NK-92 treated with Interleukin-12 subunit alpha and Interleukin-12 subunit beta, amount 100 ng/mL, for 24 hours (cell line): ENCODE measurements around the gene AIF1.

Experiments used
- DNase-seq: peaks from one replicate; lab custom pipeline; 2025; lab: John Stamatoyannopoulos, UW

AIF1 gene

DNA sequence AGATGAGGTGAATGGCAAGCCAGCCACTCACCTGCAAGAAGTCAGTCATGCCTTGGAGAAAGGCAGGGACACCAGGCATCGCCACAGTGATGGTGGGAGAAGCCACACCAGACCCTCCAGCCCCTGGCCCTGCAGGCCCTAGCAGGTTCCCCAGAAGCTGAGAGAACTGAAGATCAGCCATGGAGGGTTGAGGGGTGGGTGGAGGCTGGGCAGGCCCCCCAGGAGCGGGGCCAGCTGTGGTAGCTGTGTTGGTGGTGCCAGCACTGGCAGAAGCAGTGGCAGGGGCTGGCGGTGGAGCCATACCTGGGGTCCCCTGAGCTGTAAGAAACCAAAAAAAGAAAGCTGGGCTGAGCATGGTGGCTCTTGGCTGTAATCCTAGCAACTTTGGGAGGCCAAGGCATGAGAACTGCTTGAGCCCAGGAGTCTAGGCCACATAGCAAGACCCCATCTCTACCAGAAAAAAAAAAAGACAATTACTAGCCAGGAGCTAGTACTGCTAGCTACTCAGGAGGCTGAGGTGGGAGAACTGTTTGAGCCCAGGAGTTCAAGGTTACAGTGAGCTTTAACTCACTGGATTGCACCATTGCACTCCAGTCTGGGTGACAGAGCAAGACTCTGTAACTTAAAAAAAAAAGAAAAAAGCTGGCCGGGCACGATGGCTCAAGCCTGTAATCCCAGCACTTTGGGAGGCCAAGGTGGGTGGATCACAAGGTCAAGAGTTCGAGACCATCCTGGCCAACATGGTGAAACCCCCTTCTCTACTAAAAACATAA lies 27.9 kb downstream of the AIF1 start:
- DNase-seq: no peak

DNA sequence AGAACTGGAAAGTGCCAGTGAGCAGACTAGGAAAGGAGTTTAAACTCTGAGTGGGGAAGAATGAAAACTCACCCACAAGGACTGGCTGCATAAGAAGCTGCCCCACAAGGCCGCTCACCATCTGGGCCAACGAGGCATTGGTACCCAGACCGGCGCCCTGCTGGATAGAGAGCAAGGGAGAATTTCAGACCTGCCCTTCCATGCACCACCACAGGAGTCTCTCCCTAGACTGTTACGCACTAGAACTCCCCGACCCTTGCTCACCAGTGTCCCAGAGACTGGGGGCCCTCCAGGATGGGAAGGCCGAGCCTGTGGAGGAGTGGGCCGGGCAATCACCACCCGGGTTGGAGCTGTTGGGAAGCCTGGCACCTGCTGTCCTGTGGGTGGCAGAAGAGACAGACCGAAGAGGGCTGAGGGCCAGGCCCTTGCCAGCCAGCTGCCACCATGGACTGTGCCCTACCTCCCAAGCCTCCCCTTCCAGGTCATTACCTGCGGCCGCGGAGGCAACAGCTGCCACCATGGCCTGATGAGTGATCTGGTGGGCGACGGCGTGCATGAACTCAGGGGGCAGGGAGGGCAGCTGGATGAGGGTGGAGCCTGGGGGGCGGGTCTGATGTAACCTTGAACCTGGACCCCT lies 28.9 kb downstream of the AIF1 start:
- no peak for DNase-seq

DNA sequence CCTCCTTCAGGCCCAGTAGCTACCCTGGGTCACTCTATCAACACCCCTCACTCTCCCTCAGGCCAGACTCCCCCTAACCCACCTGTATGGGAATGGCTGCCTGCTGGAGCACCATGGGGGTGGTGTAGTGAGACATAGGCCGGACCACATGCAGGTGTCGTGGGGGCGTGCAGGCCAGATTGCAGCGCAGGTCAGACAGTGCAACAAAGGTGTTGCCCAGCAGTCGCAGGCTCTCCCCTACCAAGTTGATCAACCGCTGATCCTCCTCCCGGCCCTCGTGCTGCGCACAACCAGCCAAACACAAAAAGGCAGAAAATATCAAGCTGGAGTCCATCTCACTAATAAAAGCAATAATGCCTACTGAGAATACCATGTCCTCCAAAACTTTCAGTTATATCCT lies 30.3 kb downstream of the AIF1 start:
- no peak for DNase-seq

- no peak for DNase-seq
Observed at GRCh38 chr6:31651602-31652191, 36.7 kb downstream of the AIF1 start.

DNA sequence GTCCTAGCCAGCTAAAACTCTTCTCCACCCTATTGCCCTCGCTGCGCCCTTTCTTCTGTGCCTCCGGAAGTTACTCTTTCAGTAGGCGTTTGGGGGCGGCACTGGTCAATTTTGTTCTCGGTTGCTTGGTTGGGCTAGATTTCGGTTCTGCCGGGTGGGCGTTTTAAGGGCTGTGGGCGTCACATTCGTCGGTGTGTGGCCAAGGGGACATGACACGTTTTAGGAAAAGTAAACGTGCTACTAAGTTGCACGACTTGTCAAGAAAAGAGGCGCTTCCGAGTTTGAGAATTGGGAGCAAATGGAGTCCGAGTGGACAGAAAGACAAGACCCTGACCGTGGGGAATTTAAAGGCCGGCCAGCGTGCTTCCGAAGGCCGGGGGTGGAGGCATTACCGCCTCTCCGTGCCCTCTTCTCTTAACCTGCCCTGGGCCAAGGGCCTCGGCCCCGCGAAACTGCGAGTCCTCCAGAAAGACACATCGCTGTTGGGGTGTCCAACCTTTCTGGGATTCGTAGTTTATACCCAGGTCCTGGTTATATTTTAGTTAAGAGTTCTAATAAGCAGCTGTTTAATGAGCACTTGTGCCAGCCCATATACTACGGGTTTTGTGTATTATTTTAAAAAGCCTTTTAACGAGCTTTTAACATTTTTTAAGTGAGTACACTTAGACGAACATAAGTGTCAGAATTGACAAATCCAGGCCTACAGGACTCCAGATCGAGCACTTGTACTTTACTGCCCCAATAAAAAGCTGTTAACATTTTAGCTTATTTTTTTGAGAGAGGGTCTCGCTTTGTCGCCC lies 38.1 kb downstream of the AIF1 start:
- DNase-seq: peak; percentile 88

- DNase-seq: no peak
Observed at GRCh38 chr6:31654574-31655348, 39.7 kb downstream of the AIF1 start.

GRCh38 chr6:31655349-31656237 lies 40.6 kb downstream of the AIF1 start, which contains the start of gene APOM:
APOM (plus strand) TSS chr6:31655894; CDS start chr6:31655967, 73 bp downstream.
- no peak for DNase-seq

- peak; percentile 18 for DNase-seq
Observed at GRCh38 chr6:31657406-31658157, 42.5 kb downstream of the AIF1 start.

DNA sequence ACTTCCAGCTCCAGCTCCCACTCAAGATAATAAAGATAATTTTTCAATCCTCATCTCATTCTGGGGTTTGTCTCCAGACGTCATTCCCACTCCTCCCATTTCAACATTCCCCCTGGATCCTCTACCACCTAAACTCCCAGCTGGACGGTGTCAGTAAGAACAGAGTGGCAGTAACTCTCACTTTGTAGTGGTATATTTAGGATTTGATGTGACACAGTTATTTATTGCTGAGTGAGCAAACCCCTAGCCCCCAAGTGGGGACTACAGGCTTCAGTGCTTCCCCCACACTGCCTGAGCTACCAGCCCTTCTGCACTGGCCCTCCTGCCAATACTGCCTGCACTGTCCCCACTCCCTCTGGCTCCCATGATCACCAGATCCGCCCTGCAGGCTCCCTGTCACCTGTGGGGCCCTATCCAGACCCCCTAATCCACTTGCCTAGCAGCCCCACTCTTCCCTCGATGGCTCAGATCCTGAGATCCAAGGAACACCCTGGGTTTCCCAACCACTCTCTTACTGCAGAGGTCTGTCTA lies 43.2 kb downstream of the AIF1 start:
- DNase-seq: no peak

DNA sequence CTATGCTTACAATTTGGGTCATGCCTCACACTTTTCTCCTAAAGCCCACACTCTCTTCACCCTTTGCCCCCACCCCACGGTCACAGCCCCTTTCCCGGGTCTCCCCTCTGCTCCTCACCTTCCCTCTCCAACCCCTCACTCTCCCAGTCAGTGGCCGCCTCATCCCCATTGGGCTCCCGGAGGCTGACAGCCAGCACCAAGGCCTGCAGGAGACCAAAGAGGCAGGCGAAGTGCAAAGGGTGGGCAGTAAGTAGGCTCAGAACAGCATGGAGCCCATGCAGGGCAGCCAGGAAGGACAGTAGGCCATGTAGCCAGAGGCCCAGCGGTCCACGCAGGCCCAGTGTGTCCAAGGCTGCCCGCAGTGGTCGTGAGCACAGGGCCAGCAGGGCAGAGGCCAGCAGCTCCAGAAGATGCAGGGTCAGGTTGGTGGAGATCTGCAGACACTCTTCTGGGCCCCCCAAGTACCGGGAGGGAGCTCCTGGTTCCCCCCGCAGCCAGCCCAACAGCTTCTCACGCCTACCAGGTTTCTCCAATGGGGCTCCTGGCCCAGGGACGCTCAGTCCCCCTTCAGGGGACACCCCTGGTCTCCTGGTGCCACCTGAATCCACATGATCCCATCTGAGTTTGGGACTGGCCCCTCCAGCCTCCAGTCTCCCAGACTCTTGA lies 44.1 kb downstream of the AIF1 start:
- DNase-seq: no peak

GRCh38 chr6:31659649-31660380 lies 44.8 kb downstream of the AIF1 start:
- DNase-seq: no peak

GRCh38 chr6:31660381-31661261 lies 45.6 kb downstream of the AIF1 start, which contains the start of gene C6orf47:
C6orf47 (minus strand) TSS chr6:31660778; CDS start chr6:31659947, 831 bp downstream.
- peak; percentile 77 for DNase-seq

- DNase-seq: no peak
Observed at GRCh38 chr6:31661262-31662123, 46.5 kb downstream of the AIF1 start.

- DNase-seq: no peak
Observed at GRCh38 chr6:31662124-31662723, 47.2 kb downstream of the AIF1 start.

DNA sequence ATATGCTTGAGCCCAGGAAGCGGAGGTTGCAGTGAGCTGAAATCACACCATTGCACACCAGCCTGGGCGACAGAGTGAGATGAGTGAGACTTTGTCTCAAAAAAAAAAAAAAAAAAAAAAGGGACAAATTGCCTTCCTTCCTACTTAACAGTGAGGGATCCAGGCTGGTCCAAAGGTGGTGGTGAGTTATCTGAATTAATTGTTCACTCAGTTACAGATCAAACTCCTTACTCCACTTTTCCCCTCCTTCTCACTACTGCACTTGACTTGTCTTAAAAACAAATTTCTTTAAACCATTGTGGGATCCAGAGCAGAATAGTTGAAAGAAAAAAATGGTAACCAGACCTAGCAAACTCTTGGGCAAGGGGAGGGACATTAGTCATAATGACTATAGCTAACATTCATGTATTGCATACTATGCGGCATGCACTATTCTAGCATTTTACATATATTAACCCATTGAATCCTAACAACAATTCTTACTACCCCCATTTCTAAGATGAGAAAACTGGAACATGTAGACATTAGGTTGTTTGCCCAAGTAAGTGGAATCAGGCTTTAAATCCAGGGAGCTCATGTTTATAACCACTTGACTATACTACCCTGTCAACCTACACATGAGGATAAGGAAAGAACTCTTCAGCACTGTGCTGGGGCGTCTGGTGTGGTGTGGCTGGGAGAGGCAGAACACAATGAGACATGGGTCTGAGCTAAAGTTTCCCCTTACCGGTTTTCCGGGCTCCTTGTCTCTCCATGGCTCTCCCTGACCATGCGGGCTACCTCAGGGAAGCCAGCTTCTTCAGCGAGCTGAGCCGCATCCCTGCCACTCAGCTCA lies 48.3 kb downstream of the AIF1 start:
- no peak for DNase-seq
